ENCODE results near the gene EZR.

EZR gene

DNA sequence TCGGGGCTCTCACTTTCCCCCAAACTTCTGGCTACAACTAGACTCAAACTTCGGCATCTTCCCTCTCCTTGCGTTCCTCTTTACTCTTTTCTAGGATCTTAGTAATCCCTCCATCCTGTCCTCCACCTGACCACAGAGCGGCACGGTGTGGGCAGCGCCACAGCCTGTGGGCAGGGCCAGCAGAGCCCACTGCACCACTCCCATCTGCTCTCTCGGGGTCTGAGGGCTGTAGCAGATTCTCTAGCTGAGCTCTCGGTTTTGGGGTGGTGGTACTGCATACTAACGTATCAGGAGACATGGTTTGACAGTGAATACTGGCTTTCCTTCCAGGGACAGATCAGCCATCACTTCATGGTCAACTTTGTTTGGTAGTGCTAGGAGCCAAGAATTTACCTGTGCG, 57.4 kb downstream of the EZR start:
- no peaks in the 10 kb centered on the region for H3K4me1 Mint-ChIP-seq (ENCODE audit: low read depth)
- H3K27ac Mint-ChIP-seq: no peak overlapping the region
- peaks cover 2% of the 10 kb centered on the region for H3K36me3 Mint-ChIP-seq
- no peaks in the 10 kb centered on the region for H3K9me3 Mint-ChIP-seq (ENCODE audit: low read depth)
- H3K27me3 Mint-ChIP-seq: no peaks in the 10 kb centered on the region
- no peak overlapping the region for H3K4me3 Mint-ChIP-seq

DNA sequence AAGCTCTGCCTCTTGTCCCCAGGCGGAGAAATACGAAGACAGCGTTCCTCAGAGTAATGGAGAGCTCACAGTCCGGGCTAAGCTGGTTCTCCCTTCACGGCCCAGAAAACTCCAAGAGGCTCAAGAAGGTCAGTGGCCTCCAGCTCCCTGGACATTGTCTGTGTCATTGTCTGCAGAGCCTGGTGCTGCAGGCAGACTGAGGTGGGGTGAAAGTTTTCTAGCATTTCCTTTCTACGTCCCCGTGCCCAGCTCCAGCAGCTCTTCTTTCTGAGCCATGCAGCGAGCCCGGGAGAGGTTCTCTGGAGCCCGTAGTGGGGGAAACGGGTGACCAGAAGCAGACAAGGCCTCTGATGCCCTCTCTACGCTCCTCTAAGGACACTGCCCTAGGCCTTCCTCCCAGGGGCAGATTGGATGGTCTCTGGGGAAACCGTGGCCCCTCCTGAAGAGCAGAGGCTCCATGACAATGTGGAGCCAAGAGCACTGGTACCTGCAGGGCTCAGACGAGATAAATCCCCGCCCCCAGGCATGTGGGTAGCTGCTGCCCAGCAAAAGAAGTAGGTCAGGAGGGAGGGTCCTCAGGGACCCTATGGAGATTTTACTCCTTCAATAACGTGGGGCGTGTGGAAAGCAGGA, 58.4 kb downstream of the EZR start:
- Mint-ChIP-seq H3K9me3 (ENCODE audit: low read depth) (no peaks in the 10 kb centered on the region), H3K27me3 (no peaks in the 10 kb centered on the region), H3K36me3 (peaks cover 2% of the 10 kb centered on the region), H3K4me3 (no peak overlapping the region), H3K27ac (no peak overlapping the region), H3K4me1 (ENCODE audit: low read depth) (no peaks in the 10 kb centered on the region)

DNA sequence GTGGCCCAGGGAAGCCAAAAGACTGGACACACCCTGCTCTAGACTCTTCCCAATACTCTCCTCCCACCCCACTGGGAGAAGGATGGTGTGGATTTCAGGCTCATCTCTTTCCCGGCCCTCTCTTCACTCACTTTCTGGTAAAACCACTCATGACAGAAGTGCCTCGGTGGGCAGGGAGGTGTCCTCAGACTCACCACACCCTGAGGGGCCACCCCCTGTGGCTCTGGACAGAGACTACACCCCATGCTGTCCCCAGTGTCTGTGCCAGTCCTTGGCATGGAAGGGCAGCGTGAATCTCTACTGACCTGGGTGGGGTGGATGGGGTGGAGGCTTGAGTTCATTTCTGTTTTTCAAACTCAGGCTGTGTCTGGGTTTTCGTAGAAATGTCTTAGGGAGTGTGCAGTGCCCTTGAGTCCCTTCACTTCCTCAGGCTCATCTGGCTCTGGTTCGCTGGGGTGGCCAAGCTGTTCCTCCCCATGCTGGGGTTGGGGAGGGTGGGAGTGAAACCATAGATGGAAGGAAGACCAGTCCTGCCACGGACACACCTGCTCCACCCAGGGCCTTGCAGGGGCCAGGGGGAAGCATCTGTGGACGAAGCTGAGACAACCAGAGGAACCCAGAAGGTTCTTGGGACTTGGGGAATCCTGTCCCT, 59.1 kb downstream of the EZR start:
- Mint-ChIP-seq H3K27ac (no peak overlapping the region), H3K36me3 (peaks cover 2% of the 10 kb centered on the region), H3K4me1 (ENCODE audit: low read depth) (no peaks in the 10 kb centered on the region), H3K9me3 (ENCODE audit: low read depth) (no peaks in the 10 kb centered on the region), H3K4me3 (no peak overlapping the region), H3K27me3 (no peaks in the 10 kb centered on the region)

DNA sequence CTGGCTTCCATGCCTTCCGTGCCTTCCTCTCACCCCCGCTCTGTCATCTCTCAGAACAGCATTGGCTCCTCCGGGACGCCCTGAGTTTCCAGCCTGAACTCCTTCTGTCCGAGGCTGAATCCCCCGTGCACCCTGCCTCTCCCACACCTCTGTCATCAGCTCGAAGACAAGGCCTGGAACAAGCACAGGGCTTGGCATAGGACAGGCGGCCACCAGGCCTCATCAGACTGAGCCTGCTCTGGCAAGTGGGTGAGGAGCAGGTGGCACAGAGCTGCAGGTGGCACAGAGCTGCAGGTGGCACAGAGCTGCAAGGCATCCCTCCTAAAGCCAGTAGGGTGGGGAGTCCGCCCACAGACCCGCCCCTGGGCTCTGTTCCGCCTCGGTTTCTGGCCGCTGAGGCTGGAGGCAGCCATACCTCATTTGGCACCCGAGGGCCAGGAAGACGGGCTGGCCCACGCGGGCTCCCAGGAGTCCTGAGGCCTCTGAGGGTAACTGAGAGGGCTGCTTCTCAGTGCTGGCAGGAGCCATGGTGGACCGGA, 60.2 kb downstream of the EZR start:
- H3K4me3 Mint-ChIP-seq: no peak overlapping the region
- H3K9me3 Mint-ChIP-seq (ENCODE audit: low read depth): no peaks in the 10 kb centered on the region
- H3K4me1 Mint-ChIP-seq (ENCODE audit: low read depth): no peaks in the 10 kb centered on the region
- H3K27ac Mint-ChIP-seq: no peak overlapping the region
- no peaks in the 10 kb centered on the region for H3K27me3 Mint-ChIP-seq
- peaks cover 2% of the 10 kb centered on the region for H3K36me3 Mint-ChIP-seq

DNA sequence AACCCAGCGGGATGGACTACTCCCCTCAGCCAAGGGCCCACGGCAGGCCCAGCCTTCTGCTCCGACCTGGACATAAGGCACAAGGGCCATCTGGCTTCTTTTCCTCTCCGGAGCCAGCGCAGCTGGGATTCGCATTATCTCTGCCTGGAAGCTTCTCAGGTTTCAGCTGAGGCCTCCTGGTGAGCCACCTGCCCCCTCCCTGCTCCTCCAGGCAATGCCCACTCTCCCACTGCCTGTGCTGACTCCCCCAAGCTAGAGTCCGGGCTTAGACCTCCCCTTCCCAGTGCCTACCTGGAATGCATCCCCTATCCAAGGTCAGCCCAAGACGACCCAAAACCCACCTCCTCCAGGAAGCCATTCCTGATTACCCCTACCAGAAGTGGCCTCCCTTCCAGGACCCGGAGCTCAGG, 60.7 kb downstream of the EZR start:
- H3K4me3 Mint-ChIP-seq: no peak overlapping the region
- H3K27ac Mint-ChIP-seq: no peak overlapping the region
- no peaks in the 10 kb centered on the region for H3K4me1 Mint-ChIP-seq (ENCODE audit: low read depth)
- H3K36me3 Mint-ChIP-seq: peaks cover 2% of the 10 kb centered on the region
- no peaks in the 10 kb centered on the region for H3K9me3 Mint-ChIP-seq (ENCODE audit: low read depth)
- no peaks in the 10 kb centered on the region for H3K27me3 Mint-ChIP-seq

DNA sequence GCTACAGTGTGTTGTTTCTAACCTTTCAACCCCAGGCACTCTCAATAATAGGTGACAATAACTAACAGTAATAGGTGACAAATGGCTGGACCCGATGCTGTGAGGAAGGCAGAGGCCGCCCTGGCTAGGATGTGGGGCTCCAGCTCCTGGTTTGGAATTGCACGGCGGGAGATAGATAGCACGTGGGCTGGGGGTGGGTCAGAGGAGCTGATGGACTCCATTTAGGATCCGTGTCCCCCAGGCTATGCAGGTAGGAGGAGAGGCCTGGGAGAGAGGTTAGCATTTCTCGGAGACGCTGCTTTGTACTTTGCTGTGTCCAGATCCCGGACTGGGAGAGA, 61.4 kb downstream of the EZR start:
- Mint-ChIP-seq H3K36me3 (peaks cover under 1% of the 10 kb centered on the region), H3K4me3 (no peak overlapping the region), H3K27me3 (no peaks in the 10 kb centered on the region), H3K4me1 (ENCODE audit: low read depth) (no peaks in the 10 kb centered on the region), H3K9me3 (ENCODE audit: low read depth) (no peaks in the 10 kb centered on the region), H3K27ac (peak overlapping the region; percentile 78)

DNA sequence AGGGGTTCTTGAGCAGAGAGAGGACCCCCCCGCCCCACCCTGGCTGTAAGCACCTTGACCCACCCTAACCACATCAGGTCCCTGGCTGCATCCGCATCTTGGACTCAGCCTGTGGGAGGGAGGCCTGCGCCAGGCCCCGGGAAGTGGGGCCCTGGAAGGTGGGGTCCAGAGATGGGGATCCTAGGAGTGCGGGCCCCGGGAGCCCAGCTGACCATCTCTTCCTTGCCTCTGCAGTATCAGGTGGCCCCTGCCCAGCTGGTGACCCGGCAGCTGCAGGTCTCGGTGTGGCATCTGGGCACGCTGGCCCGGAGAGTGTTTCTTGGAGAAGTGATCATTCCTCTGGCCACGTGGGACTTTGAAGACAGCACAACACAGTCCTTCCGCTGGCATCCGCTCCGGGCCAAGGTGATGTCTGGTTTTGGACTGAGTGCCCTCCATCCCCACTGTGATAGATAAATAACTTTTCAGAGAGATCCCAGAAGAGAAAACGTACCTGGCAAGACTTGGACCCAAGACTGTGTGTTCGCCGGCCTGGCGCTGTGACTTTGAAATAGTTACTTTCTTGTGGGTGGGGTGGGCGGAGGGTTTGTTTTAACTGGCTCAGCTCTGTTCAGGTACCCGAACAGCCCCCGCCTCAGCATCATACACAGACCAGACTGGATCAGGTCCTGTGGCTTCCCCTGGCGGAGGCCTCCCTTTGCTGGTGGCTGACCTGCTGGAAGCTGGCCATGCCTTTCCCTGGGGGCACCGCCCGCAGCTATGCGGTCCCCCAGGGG, 62.0 kb downstream of the EZR start:
- Mint-ChIP-seq H3K9me3 (ENCODE audit: low read depth) (no peaks in the 10 kb centered on the region), H3K27me3 (no peaks in the 10 kb centered on the region), H3K36me3 (no peaks in the 10 kb centered on the region), H3K4me1 (ENCODE audit: low read depth) (no peaks in the 10 kb centered on the region), H3K27ac (peak overlapping the region; percentile 78), H3K4me3 (no peak overlapping the region)

DNA sequence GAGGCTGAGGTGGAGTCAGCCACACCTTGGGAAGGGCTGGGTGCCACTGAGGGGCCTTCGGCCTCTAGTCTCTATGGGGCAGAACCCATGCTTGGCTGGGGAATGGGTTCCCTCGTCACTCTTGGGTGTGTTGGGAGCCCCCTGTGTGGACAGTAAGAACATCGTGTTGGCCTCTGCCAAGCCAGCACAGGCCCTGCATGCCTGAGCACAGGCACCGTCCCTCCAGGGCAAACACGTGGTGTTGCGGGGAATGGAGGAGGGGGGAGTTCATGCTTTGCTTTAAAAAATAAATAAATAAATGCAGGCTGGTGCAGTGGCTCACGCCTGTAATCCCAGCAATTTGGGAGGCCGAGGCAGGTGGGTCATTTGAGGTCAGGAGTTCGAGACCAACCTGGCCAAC, 63.0 kb downstream of the EZR start:
- Mint-ChIP-seq H3K36me3 (no peaks in the 10 kb centered on the region), H3K27ac (no peak overlapping the region), H3K4me3 (no peak overlapping the region), H3K27me3 (no peaks in the 10 kb centered on the region), H3K4me1 (ENCODE audit: low read depth) (no peaks in the 10 kb centered on the region), H3K9me3 (ENCODE audit: low read depth) (no peaks in the 10 kb centered on the region)

DNA sequence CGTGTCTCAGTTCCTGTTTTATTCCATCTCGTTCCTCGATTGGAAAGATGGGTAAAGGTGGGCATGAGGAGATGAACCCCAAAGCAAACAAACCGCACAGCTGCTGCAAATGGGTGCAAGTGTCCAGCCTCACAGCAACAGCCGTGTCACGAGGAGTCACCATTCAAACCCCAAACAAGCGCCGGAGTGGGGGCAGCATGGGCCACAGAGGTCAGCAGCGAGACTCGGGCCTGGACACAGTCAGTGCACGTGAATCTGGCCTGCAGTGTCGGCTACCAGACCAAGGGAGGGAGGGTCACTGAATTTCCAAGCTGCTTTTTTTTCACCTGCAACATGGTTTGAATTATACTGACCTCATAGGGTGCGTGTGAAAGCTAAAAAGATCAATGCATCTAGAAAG, 63.5 kb downstream of the EZR start:
- Mint-ChIP-seq H3K27ac (no peak overlapping the region), H3K4me1 (ENCODE audit: low read depth) (no peaks in the 10 kb centered on the region), H3K9me3 (ENCODE audit: low read depth) (no peaks in the 10 kb centered on the region), H3K4me3 (no peak overlapping the region), H3K27me3 (no peaks in the 10 kb centered on the region), H3K36me3 (no peaks in the 10 kb centered on the region)

DNA sequence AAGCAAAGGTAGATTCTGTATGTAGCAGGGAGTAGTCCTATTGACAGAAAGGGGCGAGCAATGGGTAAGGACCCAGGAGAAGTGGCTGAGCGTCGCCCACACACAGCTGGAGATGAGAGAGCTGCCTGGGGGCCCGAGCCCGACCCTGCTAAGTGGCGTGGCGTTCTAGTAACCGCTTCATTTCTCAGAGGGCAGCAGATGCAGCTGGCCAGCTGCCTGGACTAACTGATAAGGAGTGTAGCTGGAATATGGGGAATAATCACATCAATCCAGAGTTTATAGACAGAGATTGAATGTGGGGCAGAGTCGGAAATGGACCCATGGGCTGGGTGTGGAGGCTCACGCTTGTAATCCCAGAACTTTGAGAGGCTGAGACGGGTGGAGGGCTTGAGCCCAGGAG, 64.4 kb downstream of the EZR start:
- Mint-ChIP-seq H3K27ac (no peak overlapping the region), H3K4me3 (no peak overlapping the region), H3K9me3 (ENCODE audit: low read depth) (no peaks in the 10 kb centered on the region), H3K36me3 (peaks cover 6% of the 10 kb centered on the region), H3K4me1 (ENCODE audit: low read depth) (no peaks in the 10 kb centered on the region), H3K27me3 (no peaks in the 10 kb centered on the region)

DNA sequence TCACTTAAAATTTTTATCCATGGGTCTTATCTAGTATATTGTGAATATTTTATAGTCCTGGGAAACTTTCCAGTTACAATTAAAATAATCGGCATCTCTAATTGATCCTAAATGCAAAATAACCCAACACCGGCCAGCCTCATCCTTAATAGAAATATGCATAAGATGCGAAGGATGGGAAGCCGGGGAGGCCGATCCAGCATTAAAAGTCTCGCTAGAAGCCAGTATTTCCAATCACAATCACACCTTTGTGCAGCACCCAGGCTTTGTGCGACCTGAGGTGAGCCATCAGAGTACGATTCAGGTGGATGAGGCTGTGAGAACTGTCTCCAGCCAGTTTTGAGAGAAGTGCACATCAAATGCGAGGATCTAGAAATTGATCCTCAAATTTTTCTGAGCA, 65.4 kb downstream of the EZR start:
- Mint-ChIP-seq H3K36me3 (peaks cover 8% of the 10 kb centered on the region), H3K4me1 (ENCODE audit: low read depth) (no peaks in the 10 kb centered on the region), H3K4me3 (no peak overlapping the region), H3K27ac (no peak overlapping the region), H3K9me3 (ENCODE audit: low read depth) (no peaks in the 10 kb centered on the region), H3K27me3 (no peaks in the 10 kb centered on the region)

DNA sequence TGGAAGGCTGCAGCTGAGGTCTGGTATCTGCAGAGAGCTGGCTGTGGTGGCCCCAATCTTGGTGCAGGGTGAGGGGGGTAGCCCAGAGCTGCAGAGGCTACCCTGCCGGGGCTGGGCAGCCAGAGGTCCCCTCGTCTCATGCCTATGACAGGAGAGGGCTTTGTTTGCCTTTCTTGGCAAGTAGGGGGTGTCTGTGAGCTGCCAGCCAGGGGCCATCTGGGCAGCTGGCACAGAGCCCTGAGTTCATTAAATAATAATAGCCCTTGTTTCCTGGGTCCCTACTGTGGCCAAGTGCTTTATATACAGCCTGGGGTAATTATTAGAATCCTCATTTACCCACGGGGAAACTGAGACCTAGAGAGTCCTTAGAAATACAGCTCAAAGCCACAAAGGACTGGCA, 66.6 kb downstream of the EZR start:
- no peaks in the 10 kb centered on the region for H3K9me3 Mint-ChIP-seq (ENCODE audit: low read depth)
- H3K27me3 Mint-ChIP-seq: no peaks in the 10 kb centered on the region
- no peak overlapping the region for H3K27ac Mint-ChIP-seq
- H3K4me3 Mint-ChIP-seq: no peak overlapping the region
- no peaks in the 10 kb centered on the region for H3K4me1 Mint-ChIP-seq (ENCODE audit: low read depth)
- H3K36me3 Mint-ChIP-seq: peaks cover 8% of the 10 kb centered on the region

DNA sequence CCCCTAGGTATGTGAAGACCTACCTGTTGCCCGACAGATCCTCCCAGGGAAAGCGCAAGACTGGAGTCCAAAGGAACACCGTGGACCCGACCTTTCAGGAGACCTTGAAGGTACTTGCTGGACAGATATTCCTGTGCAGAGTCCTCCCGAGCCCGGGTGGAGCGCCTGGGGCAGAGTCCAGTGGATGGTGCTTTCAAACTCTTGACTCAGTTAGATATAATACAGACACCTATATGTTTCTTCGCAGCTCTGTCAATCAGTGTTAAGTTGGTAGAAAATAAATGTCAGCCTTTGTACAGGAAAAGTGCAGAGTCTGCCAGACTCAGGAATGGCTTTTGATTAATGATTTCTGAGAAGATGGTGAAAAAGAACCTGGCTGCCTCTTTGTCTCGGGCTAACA, 67.2 kb downstream of the EZR start:
- H3K9me3 Mint-ChIP-seq (ENCODE audit: low read depth): no peaks in the 10 kb centered on the region

DNA sequence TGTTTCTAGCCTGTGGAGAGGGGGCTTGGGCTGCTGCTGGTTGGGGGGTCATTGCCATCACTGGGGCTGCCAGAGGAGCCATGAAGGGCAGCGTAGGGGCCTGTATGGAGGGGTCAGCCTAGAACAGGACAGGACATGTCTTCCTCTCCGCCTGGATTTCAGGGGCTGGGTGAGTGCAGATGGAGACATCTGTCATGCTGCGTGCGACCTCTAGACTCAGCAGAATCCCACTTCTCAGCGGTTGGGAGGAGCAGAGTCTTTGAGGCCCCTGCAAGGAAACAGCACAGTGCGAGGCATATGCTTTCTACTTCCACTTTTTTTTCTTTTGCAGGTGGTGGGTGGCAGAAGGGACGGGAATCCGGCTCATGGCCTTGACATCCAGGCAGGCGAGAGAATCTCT, 67.9 kb downstream of the EZR start:
- no peak overlapping the region for H3K27ac Mint-ChIP-seq
- peaks cover 8% of the 10 kb centered on the region for H3K36me3 Mint-ChIP-seq
- H3K4me1 Mint-ChIP-seq (ENCODE audit: low read depth): no peaks in the 10 kb centered on the region
- no peak overlapping the region for H3K4me3 Mint-ChIP-seq
- no peaks in the 10 kb centered on the region for H3K27me3 Mint-ChIP-seq
- no peaks in the 10 kb centered on the region for H3K9me3 Mint-ChIP-seq (ENCODE audit: low read depth)

More for the DNA sequence above, 67.2 kb downstream of the EZR start:
- peaks cover 8% of the 10 kb centered on the region for H3K36me3 Mint-ChIP-seq
- H3K4me1 Mint-ChIP-seq (ENCODE audit: low read depth): no peaks in the 10 kb centered on the region
- H3K4me3 Mint-ChIP-seq: no peak overlapping the region
- H3K27ac Mint-ChIP-seq: no peak overlapping the region
- H3K27me3 Mint-ChIP-seq: no peaks in the 10 kb centered on the region

DNA sequence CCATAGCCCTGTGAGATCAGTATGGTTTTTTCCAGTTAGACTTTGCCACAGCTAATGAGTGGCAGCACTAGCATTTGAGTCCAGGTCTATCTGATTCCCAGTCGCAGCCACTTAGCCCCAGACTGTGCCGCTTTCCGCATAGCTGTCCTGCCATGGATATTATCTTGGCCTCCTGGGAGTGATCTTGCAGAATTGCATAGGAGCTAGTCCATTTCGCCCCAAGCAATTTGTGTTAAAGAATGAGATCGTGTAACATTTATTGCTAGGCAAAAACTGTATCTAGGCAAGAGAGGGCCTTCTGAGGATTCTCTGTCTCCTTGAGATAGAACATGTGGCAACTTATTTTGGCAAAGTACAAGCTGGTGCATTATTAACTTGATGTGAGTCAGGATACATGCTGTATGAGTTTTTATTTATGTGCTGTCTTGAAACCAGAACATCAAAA, 74.2 kb downstream of the EZR start:
- no peaks in the 10 kb centered on the region for H3K4me1 Mint-ChIP-seq (ENCODE audit: low read depth)
- H3K27me3 Mint-ChIP-seq: no peaks in the 10 kb centered on the region
- peaks cover 18% of the 10 kb centered on the region for H3K36me3 Mint-ChIP-seq
- no peak overlapping the region for H3K27ac Mint-ChIP-seq
- H3K9me3 Mint-ChIP-seq (ENCODE audit: low read depth): no peaks in the 10 kb centered on the region
- no peak overlapping the region for H3K4me3 Mint-ChIP-seq
